Measurements from ENCODE around the gene HOXD11.
A peak's percentile ranks its signal among the peaks of the same experiment; 100 is the strongest.

Gene HOXD11

GRCh38 chr2:176106581-176107539 lies at the start of gene HOXD11:
Gene HOXD11 (plus strand): TSS chr2:176107280. CDS start chr2:176107356, 76 bp downstream.
- in situ Hi-C loops (cut with MboI; ENCODE audit: low pct_unique_long_range_greater_than_20kb, low sequenced_read_pairs): no loop called here
- no peak for DNase-seq

GRCh38 chr2:176063958-176064357 lies 43.1 kb upstream of the HOXD11 start:
- in situ Hi-C loops (cut with MboI; ENCODE audit: low pct_unique_long_range_greater_than_20kb, low sequenced_read_pairs): no loop called here
- no peak for DNase-seq

GRCh38 chr2:176066645-176067588 lies 40.2 kb upstream of the HOXD11 start:
- in situ Hi-C loops (cut with MboI; ENCODE audit: low pct_unique_long_range_greater_than_20kb, low sequenced_read_pairs): no loop called here
- no peak for DNase-seq

GRCh38 chr2:176067589-176068418 lies 39.3 kb upstream of the HOXD11 start:
- in situ Hi-C loops (cut with MboI; ENCODE audit: low pct_unique_long_range_greater_than_20kb, low sequenced_read_pairs): no loop called here
- no peak for DNase-seq

- in situ Hi-C loops (cut with MboI; ENCODE audit: low pct_unique_long_range_greater_than_20kb, low sequenced_read_pairs): no loop called here
- DNase-seq: no peak
These were observed 38.7 kb upstream of the HOXD11 start for GRCh38 chr2:176068419-176068832.

- no peak for DNase-seq
- in situ Hi-C loops (cut with MboI; ENCODE audit: low pct_unique_long_range_greater_than_20kb, low sequenced_read_pairs): no loop called here
These were observed 35.5 kb upstream of the HOXD11 start for GRCh38 chr2:176071330-176072291.

GRCh38 chr2:176072292-176072669 lies 34.8 kb upstream of the HOXD11 start:
- in situ Hi-C loops (cut with MboI; ENCODE audit: low pct_unique_long_range_greater_than_20kb, low sequenced_read_pairs): no loop called here
- no peak for DNase-seq

- in situ Hi-C loops (cut with MboI; ENCODE audit: low pct_unique_long_range_greater_than_20kb, low sequenced_read_pairs): no loop called here
- no peak for DNase-seq
These were observed 33.9 kb upstream of the HOXD11 start for GRCh38 chr2:176072951-176073904.

- in situ Hi-C loops (cut with MboI; ENCODE audit: low pct_unique_long_range_greater_than_20kb, low sequenced_read_pairs): loop anchor here (25.0 kb wide), 2 partner anchors 388 to 713 kb away; no protein-coding TSS in a partner anchor
- DNase-seq: no peak
These were observed 32.1 kb upstream of the HOXD11 start for GRCh38 chr2:176074919-176075425.

GRCh38 chr2:176075481-176075880 lies 31.6 kb upstream of the HOXD11 start:
- DNase-seq: no peak
- in situ Hi-C loops (cut with MboI; ENCODE audit: low pct_unique_long_range_greater_than_20kb, low sequenced_read_pairs): loop anchor here (25.0 kb wide), 2 partner anchors 388 to 713 kb away; no protein-coding TSS in a partner anchor

GRCh38 chr2:176076063-176076462 lies 31.0 kb upstream of the HOXD11 start:
- in situ Hi-C loops (cut with MboI; ENCODE audit: low pct_unique_long_range_greater_than_20kb, low sequenced_read_pairs): loop anchor here (25.0 kb wide), 2 partner anchors 389 to 714 kb away; no protein-coding TSS in a partner anchor
- DNase-seq: no peak

GRCh38 chr2:176076796-176077195 lies 30.3 kb upstream of the HOXD11 start:
- in situ Hi-C loops (cut with MboI; ENCODE audit: low pct_unique_long_range_greater_than_20kb, low sequenced_read_pairs): loop anchor here (25.0 kb wide), 2 partner anchors 389 to 714 kb away; no protein-coding TSS in a partner anchor
- DNase-seq: no peak

- DNase-seq: no peak
- in situ Hi-C loops (cut with MboI; ENCODE audit: low pct_unique_long_range_greater_than_20kb, low sequenced_read_pairs): loop anchor here (25.0 kb wide), 2 partner anchors 391 to 716 kb away; no protein-coding TSS in a partner anchor
These were observed 28.4 kb upstream of the HOXD11 start for GRCh38 chr2:176078541-176079284.

GRCh38 chr2:176079285-176079830 lies 27.7 kb upstream of the HOXD11 start:
- no peak for DNase-seq
- in situ Hi-C loops (cut with MboI; ENCODE audit: low pct_unique_long_range_greater_than_20kb, low sequenced_read_pairs): loop anchor here (25.0 kb wide), 2 partner anchors 392 to 717 kb away; no protein-coding TSS in a partner anchor

- in situ Hi-C loops (cut with MboI; ENCODE audit: low pct_unique_long_range_greater_than_20kb, low sequenced_read_pairs): loop anchor here (25.0 kb wide), 2 partner anchors 393 to 718 kb away; no protein-coding TSS in a partner anchor
- peak; percentile 87 for DNase-seq
These were observed 27.1 kb upstream of the HOXD11 start for GRCh38 chr2:176079831-176080539.
